Measurements from ENCODE around the gene CYP46A1. TPM values are rescaled to one million over a fixed set of nuclear protein-coding genes. Genes with fewer than 3 reads are reported as not detected.

The CYP46A1 gene
- total RNA-seq, 1 donor from 2014 or later: 1.9 TPM

- peaks cover 26% of the 10 kb centered on the region for H3K4me1 Mint-ChIP-seq
- H3K9me3 Mint-ChIP-seq: peaks cover 19% of the 10 kb centered on the region
- H3K27ac Mint-ChIP-seq: no peak overlapping the region
- H3K36me3 Mint-ChIP-seq: no peaks in the 10 kb centered on the region
- no peak for DNase-seq (ENCODE audit: low spot score in 2 of 2, unreplicated experiment in 2 of 2)
- peaks cover 28% of the 10 kb centered on the region for H3K27me3 Mint-ChIP-seq (ENCODE audit: low read depth)
- H3K4me3 Mint-ChIP-seq: no peak overlapping the region
- TF ChIP-seq CTCF (IDR thresholded peaks at IDR 0.05; ENCODE audit: unreplicated experiment): no peak
These were observed 89.7 kb downstream of the CYP46A1 start for GRCh38 chr14:99773521-99774497.

- peaks cover 34% of the 10 kb centered on the region for H3K27me3 Mint-ChIP-seq (ENCODE audit: low read depth)
- TF ChIP-seq CTCF (IDR thresholded peaks at IDR 0.05; ENCODE audit: unreplicated experiment): no peak
- H3K36me3 Mint-ChIP-seq: peaks cover 3% of the 10 kb centered on the region
- peaks cover 26% of the 10 kb centered on the region for H3K4me1 Mint-ChIP-seq
- peaks cover 28% of the 10 kb centered on the region for H3K9me3 Mint-ChIP-seq
- no peak overlapping the region for H3K4me3 Mint-ChIP-seq
- DNase-seq (ENCODE audit: low spot score in 2 of 2, unreplicated experiment in 2 of 2): peak in 1 of 2 experiments; percentile 68
- no peak overlapping the region for H3K27ac Mint-ChIP-seq
These were observed 90.6 kb downstream of the CYP46A1 start for GRCh38 chr14:99774556-99775307.

GRCh38 chr14:99775351-99775750, 91.3 kb downstream of the CYP46A1 start:
- Mint-ChIP-seq H3K4me1 (peaks cover 26% of the 10 kb centered on the region), H3K27ac (no peak overlapping the region), H3K27me3 (ENCODE audit: low read depth) (peaks cover 32% of the 10 kb centered on the region), H3K4me3 (no peak overlapping the region), H3K9me3 (peaks cover 22% of the 10 kb centered on the region), H3K36me3 (peaks cover 3% of the 10 kb centered on the region)
- no peak for TF ChIP-seq CTCF (IDR thresholded peaks at IDR 0.05; ENCODE audit: unreplicated experiment)
- DNase-seq (ENCODE audit: low spot score in 2 of 2, unreplicated experiment in 2 of 2): no peak

Other genes starting within 250 kb of the CYP46A1 start
- gene SETD3, start 203.4 kb upstream of the CYP46A1 start, total RNA-seq: 47.4 to 49.3 TPM (median 47.7 TPM) in 3 replicates
- 65.1 to 71.9 TPM (median 67.9 TPM) in 3 replicates for gene CCNK, start 202.9 kb upstream of the CYP46A1 start, total RNA-seq
- 82.2 to 85.2 TPM (median 82.3 TPM) in 3 replicates for gene CCDC85C, start 80.1 kb upstream of the CYP46A1 start, total RNA-seq
- 4.4 to 4.7 TPM (median 4.5 TPM) in 3 replicates for gene HHIPL1, start 39.2 kb upstream of the CYP46A1 start, total RNA-seq
- 17.6 to 19.3 TPM (median 18.9 TPM) in 3 replicates for gene EML1, start 109.1 kb downstream of the CYP46A1 start, total RNA-seq